K562 (cell line): ENCODE results near the gene SPTLC2. TPM values are rescaled to one million over a fixed set of nuclear protein-coding genes. Genes with fewer than 3 reads are reported as not detected.
A peak's percentile ranks its signal among the peaks of the same experiment; 100 is the strongest.

ENCODE experiments used
- ATAC-seq: fragments of 200-7000 bp; cut with Tn5 transposase; 3 replicates; pipeline ENCODE4 v1.9.1; 2020; ENCODE audit warnings: moderate library complexity
- BruUV-seq: library from RNA; stranded (reverse); fragments of 400-500 nt; replicated peaks from 2 replicates; lab custom pipeline; 2021; lab: Mats Ljungman, UMichigan
- CTCF ChIA-PET: fragments of 300-600 bp; formaldehyde crosslinking; extraction: SDS; loops from one replicate; lab custom pipeline; 2021; ENCODE audit warnings: low intra/inter-chr PET ratio; lab: Yijun Ruan, JAX
- POLR2A ChIA-PET: fragments of 300-600, 350-650 bp; sonication (Branson Sonifier 250); formaldehyde crosslinking; extraction: SDS; loops from one replicate; lab custom pipeline; 2021; ENCODE audit warnings: antibody characterized with exemption, inconsistent platforms; lab: Yijun Ruan, JAX
- DNase-seq, 4 experiments: peaks; one replicate each; pipeline versions ENCODE4 v3.0.0 to v3.0.0-alpha.2; 2011 to 2018; ENCODE audit warnings: low spot score in 3 of 4, mixed read lengths in 3 of 4; ENCODE audit errors: extremely low read depth in 1 of 4
- FAIRE-seq: peaks from 2 replicates; lab custom pipeline; 2011; peaks lifted over from hg19 to GRCh38; lab: Jason Lieb, UNC
- H2AFZ ChIP-seq: 2 replicates; pipeline ENCODE4 v1.6.0; 2011; ENCODE audit warnings: low read depth, low read length, control low read depth, inconsistent platforms
- H3K27ac ChIP-seq: fragments of 200-600 bp; 3 replicates; pipeline ENCODE4 v1.8.0; 2011; ENCODE audit warnings: low read depth, mild to moderate bottlenecking, control low read depth, inconsistent platforms, low read length, moderate library complexity, mixed read lengths; ENCODE audit errors: extremely low read depth
- H3K27me3 ChIP-seq, 2 experiments: fragments of 300-600 bp in 1 of 2; 2 replicates in 1 of 2; 3 replicates in 1 of 2; pipeline versions ENCODE4 v1.6.0 to v1.8.0; 2011; ENCODE audit warnings: inconsistent platforms in 2 of 2, low read length in 2 of 2, mild to moderate bottlenecking in 1 of 2, mixed read lengths in 1 of 2, moderate library complexity in 1 of 2; ENCODE audit not compliant: control insufficient read depth in 2 of 2, insufficient read depth in 2 of 2
- H3K36me3 ChIP-seq: fragments of 300-600 bp; 3 replicates; pipeline ENCODE4 v1.8.0; 2011; ENCODE audit warnings: mild to moderate bottlenecking, low read length, inconsistent platforms; ENCODE audit not compliant: control insufficient read depth, insufficient read depth
- H3K4me1 ChIP-seq, 2 experiments: fragments of 200-600 bp in 1 of 2; replicated peaks in 1 of 2; 2 replicates in 1 of 2; 3 replicates in 1 of 2; pipeline versions ENCODE4 v1.5.1 to v1.8.0; 2011; ENCODE audit warnings: inconsistent platforms in 2 of 2, low read length in 2 of 2, mild to moderate bottlenecking in 1 of 2, mixed read lengths in 1 of 2, moderate library complexity in 1 of 2; ENCODE audit not compliant: control insufficient read depth in 2 of 2, insufficient read depth in 2 of 2
- H3K4me2 ChIP-seq: 2 replicates; pipeline ENCODE4 v1.6.1; 2011; ENCODE audit warnings: low read length, control low read depth, inconsistent platforms, mixed read lengths; ENCODE audit not compliant: insufficient read depth
- H3K4me3 ChIP-seq: fragments of 200-600 bp; sonication (generic), shearing (Covaris generic); 2 replicates; pipeline ENCODE4 v1.5.1; 2016; ENCODE audit warnings: control low read depth, inconsistent platforms
- H3K79me2 ChIP-seq: fragments of 200-600 bp; 3 replicates; pipeline ENCODE4 v1.8.0; 2011; ENCODE audit warnings: low read length, inconsistent platforms; ENCODE audit not compliant: control insufficient read depth, insufficient read depth
- H3K9ac ChIP-seq, 2 experiments: 2 replicates each; pipeline versions ENCODE4 v1.6.0 to v1.6.1; 2011; ENCODE audit warnings: low read depth in 2 of 2, low read length in 2 of 2, control low read depth in 1 of 2, inconsistent platforms in 1 of 2, mild to moderate bottlenecking in 1 of 2, mixed read lengths in 1 of 2; ENCODE audit not compliant: insufficient read depth in 1 of 2
- H3K9me1 ChIP-seq: one replicate; pipeline ENCODE4 v1.6.0; 2011; ENCODE audit warnings: inconsistent platforms, mild to moderate bottlenecking, low read length, moderate library complexity; ENCODE audit not compliant: control insufficient read depth, insufficient read depth
- H3K9me3 ChIP-seq: replicated peaks from 2 replicates; pipeline ENCODE4 v1.5.1; 2011; ENCODE audit warnings: low read depth, low read length, inconsistent platforms; ENCODE audit not compliant: control insufficient read depth, insufficient read depth
- H4K20me1 ChIP-seq: replicated peaks from 2 replicates; pipeline ENCODE4 v1.6.1; 2011; ENCODE audit warnings: low read length, inconsistent platforms, mixed read lengths; ENCODE audit not compliant: control insufficient read depth, insufficient read depth
- ARHGAP35 ChIP-seq: fragments of 450-650 bp; IDR thresholded peaks from 2 replicates; pipeline ENCODE4 v1.6.1; 2018; ENCODE audit not compliant: partially characterized antibody
- CREB5 ChIP-seq: fragments of 250-450 bp; sonication (Bioruptor Pico); IDR thresholded peaks from 2 replicates; pipeline ENCODE4 v1.5.0; 2020; ENCODE audit warnings: mild to moderate bottlenecking
- L3MBTL2 ChIP-seq: fragments of 450-650 bp; IDR thresholded peaks from 2 replicates; pipeline ENCODE4 v1.6.1; 2016; ENCODE audit warnings: mild to moderate bottlenecking, moderate library complexity
- PPARD ChIP-seq: fragments of 250-450 bp; sonication (Bioruptor Pico); IDR thresholded peaks from 2 replicates; pipeline ENCODE4 v1.8.0; 2022; ENCODE audit warnings: inconsistent platforms, mild to moderate bottlenecking, moderate library complexity
- SAP30 ChIP-seq: fragments of 200-600 bp; sonication (generic); IDR thresholded peaks from 2 replicates; pipeline ENCODE4 v1.6.1; 2012; ENCODE audit warnings: borderline replicate concordance, low read depth, mild to moderate bottlenecking, moderate library complexity, low read length, control low read depth, inconsistent platforms; ENCODE audit not compliant: insufficient read depth, poor library complexity, severe bottlenecking
- SPI1 ChIP-seq: IDR thresholded peaks from 2 replicates; pipeline ENCODE4 v1.6.1; 2011; ENCODE audit warnings: low read depth, low read length, control low read depth, borderline replicate concordance
- TBL1XR1 ChIP-seq, 2 experiments: IDR thresholded peaks; 2 replicates each; pipeline ENCODE4 v1.6.1; 2012; ENCODE audit warnings: improper control_type of control experiment in 2 of 2, low read length in 2 of 2, mild to moderate bottlenecking in 1 of 2
- ZNF280B ChIP-seq: fragments of 250-450 bp; sonication (Bioruptor Pico); IDR thresholded peaks from 2 replicates; pipeline ENCODE4 v1.5.1; 2021; ENCODE audit warnings: mild to moderate bottlenecking
- ZNF551 ChIP-seq: fragments of 250-450 bp; sonication (Bioruptor Pico); IDR thresholded peaks from 2 replicates; pipeline ENCODE4 v1.5.0; 2021; ENCODE audit warnings: mild to moderate bottlenecking, moderate library complexity
- WGBS: fragments of 100-300 bp; shearing (Covaris generic); methylation state at CpG from one replicate; pipeline ENCODE4 v1.1.6; 2016; ENCODE audit warnings: low coverage, mixed read lengths; ENCODE audit not compliant: insufficient coverage; ENCODE audit errors: missing lambda C conversion rate; 5-methylcytosine and 5-hydroxymethylcytosine counted together
- in situ Hi-C: fragments of 300-500 bp; cut with MboI; formaldehyde crosslinking; loops from 4 replicates; pipeline ENCODE4 v1.15.0; 2018; ENCODE audit warnings: inconsistent platforms, mixed read lengths
- intact Hi-C: fragments of 100-400 bp; cut with micrococcal nuclease; formaldehyde crosslinking; loops from 2 replicates; pipeline ENCODE4 v1.14.2; 2022
- polyA plus RNA-seq, 8 experiments: library from polyadenylated mRNA; depleted of rRNA in 4 of 8; stranded (reverse) in 5 of 8; unstranded in 3 of 8; fragments of >200 nt; fragmentation: Nextera tagmentation in 2 of 8; fragmentation: Illumina TruSeq in 1 of 8; extraction: Ambion mirVana in 2 of 8; extraction: Trizol in 1 of 8; gene quantifications; 2 replicates each; pipeline versions ENCODE4 v1.2.1 to v1.2.3, GENCODE V29; 2011 to 2014; ENCODE audit warnings: inconsistent platforms in 1 of 8, missing spikeins in 1 of 8
- total RNA-seq, 7 experiments: library from RNA; depleted of rRNA in 6 of 7; stranded (reverse); fragments of >200 nt in 6 of 7; fragmentation: Illumina TruSeq in 2 of 7; extraction: Trizol in 2 of 7; gene quantifications; 2 replicates each; pipeline versions ENCODE4 v1.2.1 to v1.2.3, GENCODE V29; 2011 to 2021; ENCODE audit warnings: low replicate concordance in 1 of 7

SPTLC2 gene
- total and polyA plus RNA-seq, 9 of the 15 experiments (the other 6 are each of a cell fraction or from before 2014, with no cell fraction given): 4.5 to 30.4 (median 14.0) TPM

- FAIRE-seq: no peak
- 11% methylated on average over 12 of the region's 16 CpGs for WGBS
- Histone ChIP-seq H3K4me2 (peak overlapping the region; percentile 58), H3K9ac (no peak overlapping the region), H3K27ac (no peak overlapping the region), H3K4me3 (peak overlapping the region; percentile 21), H3K27me3 (no peaks in the 10 kb centered on the region)
- peak; percentile 80 for ATAC-seq
- no TSS peak for BruUV-seq
- DNase-seq: peak; percentile 23 to 45 (median 36)
- POLR2A ChIA-PET: no interaction called here
- in situ Hi-C loops: no loop called here
- TF ChIP-seq TBL1XR1 (IDR thresholded peaks at IDR 0.05; ENCODE audit: low read length in 2 of 2): no peak
- TF ChIP-seq ZNF280B (CRISPR knock-in tag): no peak
- no peak for TF ChIP-seq L3MBTL2
- peak; percentile 87; the same call in 1 of the 2 replicates for TF ChIP-seq SPI1
- TF ChIP-seq SAP30: no peak
- no peak for TF ChIP-seq ARHGAP35
- TF ChIP-seq CREB5 (CRISPR knock-in tag): no peak
- no peak for TF ChIP-seq PPARD (CRISPR knock-in tag)
- TF ChIP-seq ZNF551 (CRISPR knock-in tag): no peak
- TF ChIP-seq, all 486 proteins: peak for 1
- H3K9me1 ChIP-seq: no peaks in the 10 kb centered on the region
- H3K79me2 ChIP-seq: no peaks in the 10 kb centered on the region
- H2AFZ ChIP-seq: peak overlapping the region; percentile 92
- no peaks in the 10 kb centered on the region for H3K9me3 ChIP-seq
- CTCF ChIA-PET: no interaction called here
- H4K20me1 ChIP-seq: no peaks in the 10 kb centered on the region
- H3K4me1 ChIP-seq: peaks cover 9 to 11% of the 10 kb centered on the region in 2 experiments; a peak in 3 of 5 replicates
- intact Hi-C loops: no loop called here
- no peaks in the 10 kb centered on the region for H3K36me3 ChIP-seq
Observed at GRCh38 chr14:77640756-77641533, 24.5 kb upstream of the SPTLC2 start.
